ENCODE data around the gene TMA7. TPM values are rescaled to one million over a fixed set of nuclear protein-coding genes. Genes with fewer than 3 reads are reported as not detected.

Gene TMA7
- total and polyA plus RNA-seq, 9 of the 15 experiments (the other 6 are each of a cell fraction or from before 2014, with no cell fraction given): 209 to 1,003 (median 486) TPM

- WGBS (ENCODE audit: insufficient coverage, low coverage, missing lambda C conversion rate): 64% methylated on average over 8 of the region's 16 CpGs
- in situ Hi-C loops (cut with MboI): loop anchor here (10.0 kb wide), 2 partner anchors 198 to 238 kb away; no protein-coding TSS in a partner anchor
- H3K9me3 ChIP-seq (replicated peaks; ENCODE audit: control insufficient read depth, insufficient read depth, low read depth, low read length): no peaks in the 10 kb centered on the region
- H3K79me2 ChIP-seq (ENCODE audit: control insufficient read depth, insufficient read depth, low read length): peaks cover 2% of the 10 kb centered on the region; the same call in 2 of the 3 replicates
- ChIA-PET CTCF (ENCODE audit: low intra/inter-chr PET ratio) (interaction anchor here (1.3 to 4.6 kb wide), 3 partner anchors 158 to 238 kb away, joined by 3 to 59 read pairs (median 10); no protein-coding TSS in a partner anchor), POLR2A (interaction anchor here (0.6 to 1.0 kb wide), 7 partner anchors 10 to 244 kb away, joined by 3 to 6 read pairs (median 3); partner anchors contain the start of gene ATRIP)
- H3K4me2 ChIP-seq (ENCODE audit: insufficient read depth, low read length): no peak overlapping the region
- H3K36me3 ChIP-seq (ENCODE audit: control insufficient read depth, insufficient read depth, low read length): peaks cover 32% of the 10 kb centered on the region; the same call in 2 of the 3 replicates
- H4K20me1 ChIP-seq (replicated peaks; ENCODE audit: control insufficient read depth, insufficient read depth, low read length): no peaks in the 10 kb centered on the region
- peaks cover 14 to 28% of the 10 kb centered on the region in 2 experiments; a peak in 4 of 5 replicates for H3K4me1 ChIP-seq (replicated peaks in 1 of 2; ENCODE audit: control insufficient read depth in 2 of 2, insufficient read depth in 2 of 2, low read length in 2 of 2)
- ATAC-seq (no peak), DNase-seq (ENCODE audit: extremely low read depth in 1 of 4, low spot score in 3 of 4) (no peak), FAIRE-seq (no peak)
- H3K9me1 ChIP-seq (ENCODE audit: control insufficient read depth, insufficient read depth, low read length): no peaks in the 10 kb centered on the region
- no peak overlapping the region for H2AFZ ChIP-seq (ENCODE audit: low read depth, low read length)
- no peak overlapping the region for H3K9ac ChIP-seq (ENCODE audit: insufficient read depth in 1 of 2, low read depth in 2 of 2, low read length in 2 of 2)
- H3K27ac ChIP-seq (ENCODE audit: extremely low read depth, low read depth, low read length): no peak overlapping the region
- TF ChIP-seq PYGO2 (tag; IDR thresholded peaks at IDR 0.05): no peak
- TF ChIP-seq GABPB2 (CRISPR knock-in tag; conservative IDR thresholded peaks at IDR 0.05): no peak
- TF ChIP-seq PREB (CRISPR knock-in tag; IDR thresholded peaks at IDR 0.05): no peak
- no peak for TF ChIP-seq ZNF197 (CRISPR knock-in tag; IDR thresholded peaks at IDR 0.05; ENCODE audit: low read depth)
- no peak for TF ChIP-seq STAG1 (CRISPR knock-in tag; IDR thresholded peaks at IDR 0.05; ENCODE audit: borderline replicate concordance)
- TF ChIP-seq CTCF (IDR thresholded peaks at IDR 0.05 in 2 of 3, conservative IDR thresholded peaks at IDR 0.05 in 1 of 3; ENCODE audit: insufficient read depth in 2 of 3, low read depth in 1 of 3, low read length in 3 of 3): peak in 2 of 3 experiments; percentile 9 to 16; a peak in 2 of 6 replicates
- 0 out of 2 replicates have a peak, but pooled peaks have one; percentile 43 for TF ChIP-seq ZBTB33 (CRISPR knock-in tag; IDR thresholded peaks at IDR 0.05)
- TF ChIP-seq BRD4 (IDR thresholded peaks at IDR 0.05): no peak
- intact Hi-C loops (cut with micrococcal nuclease): no loop called here
- H3K4me3 ChIP-seq: no peak overlapping the region
- no TSS peak for BruUV-seq (replicated peaks)
- H3K27me3 ChIP-seq (ENCODE audit: control insufficient read depth in 2 of 2, insufficient read depth in 2 of 2, low read length in 2 of 2): no peaks in the 10 kb centered on the region
Observed at GRCh38 chr3:48432411-48433371, 7.4 kb upstream of the TMA7 start.

Measured in K562 (cell line).